SK-N-SH (cell line): ENCODE data around the gene UNC13D. TPM values are rescaled to one million over a fixed set of nuclear protein-coding genes. Genes with fewer than 3 reads are reported as not detected.

ENCODE experiments used
- CTCF ChIA-PET: fragments of 300-600, 350-600 bp; formaldehyde crosslinking; extraction: SDS; loops from one replicate; lab custom pipeline; 2021; lab: Yijun Ruan, JAX
- POLR2A ChIA-PET: fragments of 350-600 bp; sonication (Branson Sonifier 250); formaldehyde crosslinking; extraction: SDS; loops from one replicate; lab custom pipeline; 2020; ENCODE audit warnings: antibody characterized with exemption, inconsistent platforms; lab: Yijun Ruan, JAX
- DNase-seq: peaks from one replicate; pipeline ENCODE4 v3.0.0; 2012
- H2AFZ ChIP-seq: fragments of 200-600 bp; sonication (generic); 2 replicates; pipeline ENCODE4 v1.8.1; 2016; ENCODE audit warnings: antibody characterized with exemption, mild to moderate bottlenecking, low read depth
- H3F3A ChIP-seq: fragments of 200-600 bp; sonication (generic); replicated peaks from 2 replicates; pipeline ENCODE3; 2016; ENCODE audit warnings: antibody characterized with exemption, mild to moderate bottlenecking; ENCODE audit not compliant: insufficient read depth
- H3K27ac ChIP-seq, 2 experiments: fragments of 200-500 bp in 1 of 2; fragments of 200-600 bp in 1 of 2; sonication (Bioruptor generic) in 1 of 2; sonication (generic), shearing (Covaris generic) in 1 of 2; 2 replicates each; pipeline versions ENCODE4 v1.5.1 to v1.6.1; 2014 to 2016; ENCODE audit warnings: low read depth in 2 of 2, inconsistent platforms in 1 of 2, low read length in 1 of 2, mild to moderate bottlenecking in 1 of 2, mixed read lengths in 1 of 2
- H3K27me3 ChIP-seq: fragments of 200-600 bp; sonication (generic), shearing (Covaris generic); 2 replicates; pipeline ENCODE4 v1.6.1; 2016; ENCODE audit warnings: mixed run types; ENCODE audit not compliant: insufficient read depth
- H3K36me3 ChIP-seq, 2 experiments: fragments of 200-500 bp in 1 of 2; fragments of 200-600 bp in 1 of 2; sonication (Bioruptor generic) in 1 of 2; sonication (generic) in 1 of 2; replicated peaks in 1 of 2; 2 replicates each; pipeline versions ENCODE3 to v1.5.1; 2014 to 2016; ENCODE audit warnings: low read length in 1 of 2, mild to moderate bottlenecking in 1 of 2; ENCODE audit not compliant: insufficient read depth in 2 of 2, control insufficient read depth in 1 of 2
- H3K4me1 ChIP-seq, 2 experiments: fragments of 200-500 bp in 1 of 2; fragments of 200-600 bp in 1 of 2; sonication (Bioruptor generic) in 1 of 2; sonication (generic), shearing (Covaris generic) in 1 of 2; 2 replicates each; pipeline versions ENCODE4 v1.5.1 to v1.6.1; 2014 to 2016; ENCODE audit warnings: low read depth in 1 of 2, low read length in 1 of 2, mixed run types in 1 of 2; ENCODE audit not compliant: insufficient read depth in 2 of 2, control insufficient read depth in 1 of 2
- H3K4me2 ChIP-seq: fragments of 200-600 bp; sonication (generic), shearing (Covaris generic); 2 replicates; pipeline ENCODE4 v1.6.1; 2017; ENCODE audit warnings: mixed run types
- H3K4me3 ChIP-seq, 2 experiments: fragments of 200-500 bp in 1 of 2; fragments of 200-600 bp in 1 of 2; sonication (Bioruptor generic) in 1 of 2; sonication (generic), shearing (Covaris generic) in 1 of 2; 2 replicates each; pipeline versions ENCODE4 v1.5.1 to v1.8.1; 2014 to 2016; ENCODE audit warnings: low read depth in 2 of 2, inconsistent platforms in 1 of 2, low read length in 1 of 2, mild to moderate bottlenecking in 1 of 2, mixed read lengths in 1 of 2, moderate library complexity in 1 of 2
- H3K79me2 ChIP-seq: fragments of 200-600 bp; sonication (generic); 2 replicates; pipeline ENCODE4 v1.8.1; 2017; ENCODE audit warnings: mild to moderate bottlenecking; ENCODE audit not compliant: insufficient read depth
- H3K9ac ChIP-seq: fragments of 200-600 bp; sonication (generic); 2 replicates; pipeline ENCODE4 v1.6.1; 2017; ENCODE audit warnings: mixed run types
- H3K9me2 ChIP-seq: fragments of 200-600 bp; sonication (generic); 2 replicates; pipeline ENCODE4 v1.6.1; 2017; ENCODE audit warnings: mixed run types
- H3K9me3 ChIP-seq: fragments of 200-600 bp; sonication (generic); 2 replicates; pipeline ENCODE4 v1.6.1; 2017; ENCODE audit warnings: mixed run types, mild to moderate bottlenecking, moderate library complexity
- H4K20me1 ChIP-seq: fragments of 200-600 bp; sonication (generic); 2 replicates; pipeline ENCODE4 v1.6.1; 2017; ENCODE audit warnings: mild to moderate bottlenecking, mixed run types; ENCODE audit not compliant: insufficient read depth
- ELF1 ChIP-seq: IDR thresholded peaks from 2 replicates; pipeline ENCODE4 v1.4.0; 2012
- EP300 ChIP-seq, 2 experiments: IDR thresholded peaks; 2 replicates each; pipeline versions ENCODE4 v1.4.0 to v1.6.1; 2012; ENCODE audit warnings: borderline replicate concordance in 1 of 2, low read depth in 1 of 2, low read length in 1 of 2
- EZH2phosphoT487 ChIP-seq: fragments of 200-600 bp; sonication (generic); IDR thresholded peaks from 2 replicates; pipeline ENCODE4 v1.6.1; 2017; ENCODE audit warnings: low read depth, mixed run types, mild to moderate bottlenecking, antibody characterized with exemption, moderate library complexity, borderline replicate concordance
- FOSL2 ChIP-seq: IDR thresholded peaks from 2 replicates; pipeline ENCODE4 v1.4.0; 2012; ENCODE audit warnings: low read depth, mild to moderate bottlenecking, moderate library complexity, borderline replicate concordance
- FOXM1 ChIP-seq: IDR thresholded peaks from 2 replicates; pipeline ENCODE4 v1.4.0; 2012; ENCODE audit warnings: low read depth, mild to moderate bottlenecking
- GATA2 ChIP-seq: sonication (generic); formaldehyde crosslinking; IDR thresholded peaks from 2 replicates; pipeline ENCODE4 v1.5.0; 2020; ENCODE audit warnings: mild to moderate bottlenecking, missing genetic modification reagents
- IRF3 ChIP-seq: fragments of 150-350 bp; IDR thresholded peaks from 2 replicates; pipeline ENCODE4 v1.6.1; 2016; ENCODE audit warnings: mild to moderate bottlenecking, low read depth, low read length
- JUND ChIP-seq: IDR thresholded peaks from 2 replicates; pipeline ENCODE4 v1.4.0; 2012
- MEF2A ChIP-seq: IDR thresholded peaks from 2 replicates; pipeline ENCODE4 v1.4.0; 2012; ENCODE audit warnings: low read depth, borderline replicate concordance
- MXI1 ChIP-seq: IDR thresholded peaks from 2 replicates; pipeline ENCODE4 v1.6.1; 2012; ENCODE audit warnings: mild to moderate bottlenecking, low read depth, low read length, improper control_type of control experiment
- NFIC ChIP-seq: IDR thresholded peaks from 2 replicates; pipeline ENCODE4 v1.4.0; 2012; ENCODE audit warnings: borderline replicate concordance
- NRF1 ChIP-seq: IDR thresholded peaks from 2 replicates; pipeline ENCODE4 v1.6.1; 2012; ENCODE audit warnings: low read depth, mild to moderate bottlenecking, low read length
- POLR2AphosphoS5 ChIP-seq: IDR thresholded peaks from 2 replicates; pipeline ENCODE4 v1.6.1; 2012; ENCODE audit warnings: low read depth, low read length
- RAD21 ChIP-seq: IDR thresholded peaks from 2 replicates; pipeline ENCODE4 v1.6.1; 2012; ENCODE audit warnings: mild to moderate bottlenecking, low read length
- SMC3 ChIP-seq: IDR thresholded peaks from 2 replicates; pipeline ENCODE4 v1.6.1; 2012; ENCODE audit warnings: low read depth, low read length, improper control_type of control experiment
- TCF12 ChIP-seq: IDR thresholded peaks from 2 replicates; pipeline ENCODE4 v1.4.0; 2012
- TEAD4 ChIP-seq: IDR thresholded peaks from 2 replicates; pipeline ENCODE4 v1.4.0; 2012; ENCODE audit warnings: mild to moderate bottlenecking, borderline replicate concordance; ENCODE audit not compliant: insufficient read depth
- YY1 ChIP-seq: IDR thresholded peaks from 2 replicates; pipeline ENCODE4 v1.4.0; 2012; ENCODE audit warnings: low read depth, mild to moderate bottlenecking
- WGBS: methylation state at CpG from one replicate; pipeline ENCODE4 v1.1.6; 2017; ENCODE audit warnings: low lambda C conversion rate; 5-methylcytosine and 5-hydroxymethylcytosine counted together
- polyA plus RNA-seq, 3 experiments: library from polyadenylated mRNA; depleted of rRNA; stranded (reverse); fragments of >200 nt; gene quantifications; 2 replicates each; pipeline ENCODE4 v1.2.3, GENCODE V29; 2012
- TF ChIP-seq, protein P1 (sequence below): IDR thresholded peaks from 2 replicates; pipeline ENCODE4 v1.4.0; 2012; ENCODE audit warnings: low read depth
- TF ChIP-seq, protein P2 (sequence below): IDR thresholded peaks from 2 replicates; pipeline ENCODE4 v1.6.1; 2012; ENCODE audit warnings: mild to moderate bottlenecking, low read depth, low read length, moderate library complexity

UNC13D gene
- polyA plus RNA-seq, 1 of the 3 experiments (the other 2 are of a cell fraction): 0.99 TPM

GRCh38 chr17:75880266-75880665, 36.1 kb upstream of the UNC13D start:
- DNase-seq: no peak
- Histone ChIP-seq H2AFZ (no peak overlapping the region), H3K79me2 (no peaks in the 10 kb centered on the region), H3K27ac (no peak overlapping the region), H3K4me3 (no peak overlapping the region)
- TF ChIP-seq JUND (no peak), GATA2 (CRISPR knock-in tag) (no peak), NRF1 (no peak), FOSL2 (no peak), RAD21 (no peak), FOXM1 (no peak), MXI1 (no peak), YY1 (no peak), TCF12 (no peak), TEAD4 (no peak), EP300 (IDR thresholded peaks at IDR 0.05; ENCODE audit: borderline replicate concordance in 1 of 2, low read depth in 1 of 2, low read length in 1 of 2) (no peak), NFIC (no peak), MEF2A (no peak), SMC3 (no peak)
- TF ChIP-seq, all 33 proteins: peak for 0
- Histone ChIP-seq H3K27me3 (no peaks in the 10 kb centered on the region), H3F3A (peaks cover 33% of the 10 kb centered on the region), H3K4me2 (no peak overlapping the region), H3K36me3 (no peaks in the 10 kb centered on the region), H3K4me1 (peaks cover 18 to 27% of the 10 kb centered on the region in 2 experiments; a peak in 3 of 4 replicates), H4K20me1 (no peaks in the 10 kb centered on the region; the same call in 1 of the 2 replicates), H3K9ac (no peak overlapping the region), H3K9me3 (no peaks in the 10 kb centered on the region), H3K9me2 (no peaks in the 10 kb centered on the region)
- 88% methylated on average over 7 of the region's 7 CpGs for WGBS
- CTCF ChIA-PET: interaction anchor here (0.7 to 15.4 kb wide), 3 partner anchors 13 to 97 kb away, joined by 3 to 214 read pairs (median 12); partner anchors contain the start of gene TRIM65
- POLR2A ChIA-PET: interaction anchor here (1.3 to 1.5 kb wide), 2 partner anchors 13 to 100 kb away, joined by 4 read pairs; no protein-coding TSS in a partner anchor

GRCh38 chr17:75878174-75878998, 34.2 kb upstream of the UNC13D start, which contains the start of gene TRIM47:
Gene TRIM47 (minus strand): TSS chr17:75878581. CDS start chr17:75878548, 33 bp downstream.
- H3K27ac ChIP-seq: peak within 1 kb of the TSS in 1 of 2 experiments; percentile 87; a peak in 1 of 4 replicates
- H2AFZ ChIP-seq: peak within 1 kb of the TSS; percentile 74
- H4K20me1 ChIP-seq: no peaks in the 10 kb centered on the region; the same call in 1 of the 2 replicates
- TF ChIP-seq ELF1 (no peak), POLR2AphosphoS5 (no peak), EZH2phosphoT487 (no peak), EP300 (IDR thresholded peaks at IDR 0.05; ENCODE audit: borderline replicate concordance in 1 of 2, low read depth in 1 of 2, low read length in 1 of 2) (no peak), IRF3 (no peak), GATA2 (CRISPR knock-in tag) (no peak)
- TF ChIP-seq, protein P1, sequence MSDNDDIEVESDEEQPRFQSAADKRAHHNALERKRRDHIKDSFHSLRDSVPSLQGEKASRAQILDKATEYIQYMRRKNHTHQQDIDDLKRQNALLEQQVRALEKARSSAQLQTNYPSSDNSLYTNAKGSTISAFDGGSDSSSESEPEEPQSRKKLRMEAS: no peak
- TF ChIP-seq, protein P2, sequence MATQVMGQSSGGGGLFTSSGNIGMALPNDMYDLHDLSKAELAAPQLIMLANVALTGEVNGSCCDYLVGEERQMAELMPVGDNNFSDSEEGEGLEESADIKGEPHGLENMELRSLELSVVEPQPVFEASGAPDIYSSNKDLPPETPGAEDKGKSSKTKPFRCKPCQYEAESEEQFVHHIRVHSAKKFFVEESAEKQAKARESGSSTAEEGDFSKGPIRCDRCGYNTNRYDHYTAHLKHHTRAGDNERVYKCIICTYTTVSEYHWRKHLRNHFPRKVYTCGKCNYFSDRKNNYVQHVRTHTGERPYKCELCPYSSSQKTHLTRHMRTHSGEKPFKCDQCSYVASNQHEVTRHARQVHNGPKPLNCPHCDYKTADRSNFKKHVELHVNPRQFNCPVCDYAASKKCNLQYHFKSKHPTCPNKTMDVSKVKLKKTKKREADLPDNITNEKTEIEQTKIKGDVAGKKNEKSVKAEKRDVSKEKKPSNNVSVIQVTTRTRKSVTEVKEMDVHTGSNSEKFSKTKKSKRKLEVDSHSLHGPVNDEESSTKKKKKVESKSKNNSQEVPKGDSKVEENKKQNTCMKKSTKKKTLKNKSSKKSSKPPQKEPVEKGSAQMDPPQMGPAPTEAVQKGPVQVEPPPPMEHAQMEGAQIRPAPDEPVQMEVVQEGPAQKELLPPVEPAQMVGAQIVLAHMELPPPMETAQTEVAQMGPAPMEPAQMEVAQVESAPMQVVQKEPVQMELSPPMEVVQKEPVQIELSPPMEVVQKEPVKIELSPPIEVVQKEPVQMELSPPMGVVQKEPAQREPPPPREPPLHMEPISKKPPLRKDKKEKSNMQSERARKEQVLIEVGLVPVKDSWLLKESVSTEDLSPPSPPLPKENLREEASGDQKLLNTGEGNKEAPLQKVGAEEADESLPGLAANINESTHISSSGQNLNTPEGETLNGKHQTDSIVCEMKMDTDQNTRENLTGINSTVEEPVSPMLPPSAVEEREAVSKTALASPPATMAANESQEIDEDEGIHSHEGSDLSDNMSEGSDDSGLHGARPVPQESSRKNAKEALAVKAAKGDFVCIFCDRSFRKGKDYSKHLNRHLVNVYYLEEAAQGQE: no peak
- TF ChIP-seq, all 33 proteins: peak for 0
- H3K27me3 ChIP-seq: no peaks in the 10 kb centered on the region
- H3K36me3 ChIP-seq: no peaks in the 10 kb centered on the region
- no peaks in the 10 kb centered on the region for H3K79me2 ChIP-seq
- H3K9me3 ChIP-seq: no peaks in the 10 kb centered on the region
- peak within 1 kb of the TSS; percentile 34 to 49 for H3K4me3 ChIP-seq
- peaks cover 33% of the 10 kb centered on the region for H3F3A ChIP-seq
- peaks cover 22 to 28% of the 10 kb centered on the region in 2 experiments; a peak in 3 of 4 replicates for H3K4me1 ChIP-seq
- DNase-seq: peak; percentile 81
- peak within 1 kb of the TSS; percentile 76 for H3K4me2 ChIP-seq
- no peak within 1 kb of the TSS; the same call in 1 of the 2 replicates for H3K9ac ChIP-seq
- WGBS: 15% methylated on average over 41 of the region's 87 CpGs
- POLR2A ChIA-PET: interaction anchor here (0.6 to 2.2 kb wide), 7 partner anchors 10 to 135 kb away, joined by 3 to 9 read pairs (median 4); partner anchors contain the start of gene WBP2
- CTCF ChIA-PET: interaction anchor here (0.7 to 15.4 kb wide), 18 partner anchors 11 to 130 kb away, joined by 3 to 214 read pairs (median 6); partner anchors contain the start of genes ACOX1, MRPL38, TEN1 and TRIM65
- H3K9me2 ChIP-seq: no peaks in the 10 kb centered on the region
